Neuron (in vitro differentiated cells): ENCODE data around the gene TBRG4.

Source experiments
- H2AFZ ChIP-seq: one replicate; pipeline ENCODE4 v1.6.1; 2013; ENCODE audit warnings: low read depth, mild to moderate bottlenecking, inconsistent platforms, low read length, moderate library complexity
- H3K27me3 ChIP-seq: one replicate; pipeline ENCODE4 v1.6.1; 2013; ENCODE audit warnings: low read length; ENCODE audit not compliant: insufficient read depth
- H3K36me3 ChIP-seq: one replicate; pipeline ENCODE4 v1.6.1; 2013; ENCODE audit warnings: low read length; ENCODE audit not compliant: insufficient read depth
- H3K4me1 ChIP-seq: one replicate; pipeline ENCODE4 v1.6.1; 2013; ENCODE audit warnings: low read length; ENCODE audit not compliant: insufficient read depth
- H3K4me3 ChIP-seq: 2 replicates; pipeline ENCODE4 v1.5.1; 2013; ENCODE audit warnings: mild to moderate bottlenecking, low read length, moderate library complexity
- H3K9me3 ChIP-seq: one replicate; pipeline ENCODE4 v1.6.1; 2013; ENCODE audit warnings: low read length

Gene TBRG4

GRCh38 chr7:45151967-45152366 is 40.5 kb upstream of the TBRG4 start:
- Histone ChIP-seq H2AFZ (no peak overlapping the region), H3K36me3 (no peaks in the 10 kb centered on the region), H3K4me1 (no peaks in the 10 kb centered on the region), H3K4me3 (no peak overlapping the region), H3K27me3 (peaks cover 21% of the 10 kb centered on the region), H3K9me3 (no peaks in the 10 kb centered on the region)

GRCh38 chr7:45151131-45151684 is 39.7 kb upstream of the TBRG4 start:
- no peaks in the 10 kb centered on the region for H3K36me3 ChIP-seq
- H3K4me1 ChIP-seq, result no peaks in the 10 kb centered on the region
- no peak overlapping the region for H2AFZ ChIP-seq
- H3K27me3 ChIP-seq, result peaks cover 14% of the 10 kb centered on the region
- no peak overlapping the region for H3K4me3 ChIP-seq
- H3K9me3 ChIP-seq, result no peaks in the 10 kb centered on the region

- Histone ChIP-seq H3K9me3 (no peaks in the 10 kb centered on the region), H2AFZ (no peak overlapping the region), H3K36me3 (no peaks in the 10 kb centered on the region), H3K4me1 (no peaks in the 10 kb centered on the region), H3K27me3 (peaks cover 7% of the 10 kb centered on the region), H3K4me3 (no peak overlapping the region)
These were observed 38.7 kb upstream of the TBRG4 start for GRCh38 chr7:45150199-45150598.

GRCh38 chr7:45149606-45150005 is 38.1 kb upstream of the TBRG4 start:
- no peaks in the 10 kb centered on the region for H3K36me3 ChIP-seq
- H3K4me3 ChIP-seq, result no peak overlapping the region
- H3K9me3 ChIP-seq, result no peaks in the 10 kb centered on the region
- H3K4me1 ChIP-seq, result no peaks in the 10 kb centered on the region
- no peak overlapping the region for H2AFZ ChIP-seq
- peaks cover 7% of the 10 kb centered on the region for H3K27me3 ChIP-seq

- H3K4me1 ChIP-seq, result no peaks in the 10 kb centered on the region
- no peak overlapping the region for H3K4me3 ChIP-seq
- H3K36me3 ChIP-seq, result no peaks in the 10 kb centered on the region
- H2AFZ ChIP-seq, result no peak overlapping the region
- no peaks in the 10 kb centered on the region for H3K9me3 ChIP-seq
- peaks cover 7% of the 10 kb centered on the region for H3K27me3 ChIP-seq
These were observed 37.1 kb upstream of the TBRG4 start for GRCh38 chr7:45148653-45148973.

GRCh38 chr7:45147858-45148652 is 36.6 kb upstream of the TBRG4 start:
- peaks cover 7% of the 10 kb centered on the region for H3K27me3 ChIP-seq
- H3K4me3 ChIP-seq, result no peak overlapping the region
- no peaks in the 10 kb centered on the region for H3K9me3 ChIP-seq
- H2AFZ ChIP-seq, result no peak overlapping the region
- H3K36me3 ChIP-seq, result no peaks in the 10 kb centered on the region
- H3K4me1 ChIP-seq, result no peaks in the 10 kb centered on the region

GRCh38 chr7:45146531-45147379 is 35.3 kb upstream of the TBRG4 start:
- H3K9me3 ChIP-seq, result no peaks in the 10 kb centered on the region
- H3K36me3 ChIP-seq, result no peaks in the 10 kb centered on the region
- H3K4me1 ChIP-seq, result no peaks in the 10 kb centered on the region
- peaks cover 6% of the 10 kb centered on the region for H3K27me3 ChIP-seq
- no peak overlapping the region for H3K4me3 ChIP-seq
- no peak overlapping the region for H2AFZ ChIP-seq

GRCh38 chr7:45145881-45146280 is 34.4 kb upstream of the TBRG4 start:
- H3K36me3 ChIP-seq, result no peaks in the 10 kb centered on the region
- H3K27me3 ChIP-seq, result peaks cover 6% of the 10 kb centered on the region

GRCh38 chr7:45143616-45144015 is 32.1 kb upstream of the TBRG4 start:
- H3K4me3 ChIP-seq, result no peak overlapping the region
- H3K9me3 ChIP-seq, result no peaks in the 10 kb centered on the region
- H2AFZ ChIP-seq, result no peak overlapping the region
- H3K27me3 ChIP-seq, result peaks cover 6% of the 10 kb centered on the region
- no peaks in the 10 kb centered on the region for H3K36me3 ChIP-seq
- H3K4me1 ChIP-seq, result no peaks in the 10 kb centered on the region

More at GRCh38 chr7:45145881-45146280, 34.4 kb upstream of the TBRG4 start:
- no peaks in the 10 kb centered on the region for H3K9me3 ChIP-seq
- no peak overlapping the region for H3K4me3 ChIP-seq
- no peak overlapping the region for H2AFZ ChIP-seq
- H3K4me1 ChIP-seq, result no peaks in the 10 kb centered on the region

GRCh38 chr7:45140827-45141226 is 29.3 kb upstream of the TBRG4 start:
- no peaks in the 10 kb centered on the region for H3K9me3 ChIP-seq
- H2AFZ ChIP-seq, result no peak overlapping the region
- no peaks in the 10 kb centered on the region for H3K36me3 ChIP-seq
- H3K27me3 ChIP-seq, result peaks cover 2% of the 10 kb centered on the region
- H3K4me1 ChIP-seq, result peaks cover 2% of the 10 kb centered on the region
- H3K4me3 ChIP-seq, result no peak overlapping the region

- H3K27me3 ChIP-seq, result peaks cover 2% of the 10 kb centered on the region
- no peaks in the 10 kb centered on the region for H3K9me3 ChIP-seq
- H2AFZ ChIP-seq, result no peak overlapping the region
- H3K4me3 ChIP-seq, result no peak overlapping the region
- H3K36me3 ChIP-seq, result no peaks in the 10 kb centered on the region
- peaks cover 4% of the 10 kb centered on the region for H3K4me1 ChIP-seq
These were observed 27.2 kb upstream of the TBRG4 start for GRCh38 chr7:45138433-45139267.

- Histone ChIP-seq H3K27me3 (peaks cover 2% of the 10 kb centered on the region), H2AFZ (peak overlapping the region; percentile 74), H3K36me3 (no peaks in the 10 kb centered on the region), H3K9me3 (no peaks in the 10 kb centered on the region), H3K4me1 (peaks cover 4% of the 10 kb centered on the region), H3K4me3 (no peak overlapping the region)
These were observed 24.9 kb upstream of the TBRG4 start for GRCh38 chr7:45136106-45137060.
